Adrenal gland (tissue), 5 donors: ENCODE data around the gene TSPAN33.

Experiments used
- POLR2A ChIP-seq, 2 donors: fragments of 450-650 bp; IDR thresholded peaks; one replicate each; pipeline ENCODE4 v1.6.1; 2017; ENCODE audit warnings: antibody characterized with exemption in 2 of 2, mild to moderate bottlenecking in 2 of 2, moderate library complexity in 1 of 2
- TF ChIP-seq, protein P1 (sequence below), 6 experiments: fragments of 450-650 bp in 4 of 6; fragments of 200-600 bp in 2 of 6; sonication (generic) in 1 of 6; IDR thresholded peaks; 1 replicate in 5 of 6; 2 replicates in 1 of 6; pipeline versions ENCODE4 v1.5.1 to v1.8.0; 2016 to 2021; ENCODE audit warnings: antibody characterized with exemption in 6 of 6, mild to moderate bottlenecking in 2 of 6, moderate library complexity in 1 of 6
- donor health status: DM: no; HTN: no; CAD: no.

DNA sequence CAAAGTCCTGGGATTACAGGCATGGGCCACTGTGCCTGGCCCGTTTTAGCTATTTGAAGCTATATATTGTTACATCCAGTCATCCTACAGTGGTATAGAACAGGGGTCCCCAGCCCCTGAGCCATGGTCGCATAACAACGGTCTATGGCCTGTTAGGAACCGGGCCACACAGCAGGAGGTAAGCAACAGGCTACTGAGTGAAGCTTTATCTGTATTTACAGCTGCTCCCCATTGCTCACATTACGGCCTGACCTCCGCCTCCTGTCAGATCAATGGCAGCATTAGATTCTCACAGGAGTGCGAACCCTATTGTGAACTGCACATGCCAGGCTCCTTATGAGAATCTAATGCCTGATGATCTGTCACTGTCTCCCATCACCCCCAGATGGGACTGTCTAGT lies 26.3 kb upstream of the TSPAN33 start:
- TF ChIP-seq, protein P1, sequence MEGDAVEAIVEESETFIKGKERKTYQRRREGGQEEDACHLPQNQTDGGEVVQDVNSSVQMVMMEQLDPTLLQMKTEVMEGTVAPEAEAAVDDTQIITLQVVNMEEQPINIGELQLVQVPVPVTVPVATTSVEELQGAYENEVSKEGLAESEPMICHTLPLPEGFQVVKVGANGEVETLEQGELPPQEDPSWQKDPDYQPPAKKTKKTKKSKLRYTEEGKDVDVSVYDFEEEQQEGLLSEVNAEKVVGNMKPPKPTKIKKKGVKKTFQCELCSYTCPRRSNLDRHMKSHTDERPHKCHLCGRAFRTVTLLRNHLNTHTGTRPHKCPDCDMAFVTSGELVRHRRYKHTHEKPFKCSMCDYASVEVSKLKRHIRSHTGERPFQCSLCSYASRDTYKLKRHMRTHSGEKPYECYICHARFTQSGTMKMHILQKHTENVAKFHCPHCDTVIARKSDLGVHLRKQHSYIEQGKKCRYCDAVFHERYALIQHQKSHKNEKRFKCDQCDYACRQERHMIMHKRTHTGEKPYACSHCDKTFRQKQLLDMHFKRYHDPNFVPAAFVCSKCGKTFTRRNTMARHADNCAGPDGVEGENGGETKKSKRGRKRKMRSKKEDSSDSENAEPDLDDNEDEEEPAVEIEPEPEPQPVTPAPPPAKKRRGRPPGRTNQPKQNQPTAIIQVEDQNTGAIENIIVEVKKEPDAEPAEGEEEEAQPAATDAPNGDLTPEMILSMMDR (IDR thresholded peaks at IDR 0.05): no peak
- TF ChIP-seq POLR2A (IDR thresholded peaks at IDR 0.05): no peak
